Fibroblast of pulmonary artery (primary cell): ENCODE measurements around the gene PUS7.
A peak's percentile ranks its signal among the peaks of the same experiment; 100 is the strongest.
"Not testable (repeated sequence)": the region's sequence is repeated elsewhere in the genome, so short reads cannot be mapped to it uniquely, and the experiment has no call there.

Experiments
- DNase-seq: peaks from one replicate; pipeline ENCODE4 v3.0.0-alpha.2; 2010; ENCODE audit warnings: low read depth
- H3K4me3 ChIP-seq: replicated peaks from 2 replicates; pipeline ENCODE4 v1.5.1; 2011; ENCODE audit warnings: low read depth, mild to moderate bottlenecking, control low read depth, low read length, moderate library complexity
- TF ChIP-seq, protein P1 (sequence below): IDR thresholded peaks from 2 replicates; pipeline ENCODE4 v1.5.1; 2011; ENCODE audit warnings: mild to moderate bottlenecking, control low read depth, low read length, inconsistent platforms; ENCODE audit errors: missing control alignments

PUS7 gene

DNA sequence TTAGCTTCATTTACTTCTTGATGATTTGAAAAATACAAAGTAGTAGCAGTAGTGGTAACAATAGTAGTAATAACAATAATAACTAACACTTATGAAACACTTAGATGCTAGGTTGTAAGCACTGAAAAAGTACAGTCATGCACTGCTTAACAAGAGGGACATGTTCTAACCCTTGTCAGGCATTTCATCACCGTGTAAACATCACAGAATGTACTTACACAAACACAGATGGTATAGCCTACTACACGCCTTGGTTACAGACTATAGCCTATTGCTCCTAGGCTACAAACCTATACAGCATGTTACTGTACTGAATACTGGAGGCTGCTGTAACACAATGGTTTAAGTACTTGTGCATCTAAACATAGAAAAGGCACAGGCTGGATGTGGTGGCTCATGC lies 60.6 kb downstream of the PUS7 start:
- no peak for DNase-seq
- TF ChIP-seq, protein P1, sequence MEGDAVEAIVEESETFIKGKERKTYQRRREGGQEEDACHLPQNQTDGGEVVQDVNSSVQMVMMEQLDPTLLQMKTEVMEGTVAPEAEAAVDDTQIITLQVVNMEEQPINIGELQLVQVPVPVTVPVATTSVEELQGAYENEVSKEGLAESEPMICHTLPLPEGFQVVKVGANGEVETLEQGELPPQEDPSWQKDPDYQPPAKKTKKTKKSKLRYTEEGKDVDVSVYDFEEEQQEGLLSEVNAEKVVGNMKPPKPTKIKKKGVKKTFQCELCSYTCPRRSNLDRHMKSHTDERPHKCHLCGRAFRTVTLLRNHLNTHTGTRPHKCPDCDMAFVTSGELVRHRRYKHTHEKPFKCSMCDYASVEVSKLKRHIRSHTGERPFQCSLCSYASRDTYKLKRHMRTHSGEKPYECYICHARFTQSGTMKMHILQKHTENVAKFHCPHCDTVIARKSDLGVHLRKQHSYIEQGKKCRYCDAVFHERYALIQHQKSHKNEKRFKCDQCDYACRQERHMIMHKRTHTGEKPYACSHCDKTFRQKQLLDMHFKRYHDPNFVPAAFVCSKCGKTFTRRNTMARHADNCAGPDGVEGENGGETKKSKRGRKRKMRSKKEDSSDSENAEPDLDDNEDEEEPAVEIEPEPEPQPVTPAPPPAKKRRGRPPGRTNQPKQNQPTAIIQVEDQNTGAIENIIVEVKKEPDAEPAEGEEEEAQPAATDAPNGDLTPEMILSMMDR, result no peak
- H3K4me3 ChIP-seq, result no peak overlapping the region

DNA sequence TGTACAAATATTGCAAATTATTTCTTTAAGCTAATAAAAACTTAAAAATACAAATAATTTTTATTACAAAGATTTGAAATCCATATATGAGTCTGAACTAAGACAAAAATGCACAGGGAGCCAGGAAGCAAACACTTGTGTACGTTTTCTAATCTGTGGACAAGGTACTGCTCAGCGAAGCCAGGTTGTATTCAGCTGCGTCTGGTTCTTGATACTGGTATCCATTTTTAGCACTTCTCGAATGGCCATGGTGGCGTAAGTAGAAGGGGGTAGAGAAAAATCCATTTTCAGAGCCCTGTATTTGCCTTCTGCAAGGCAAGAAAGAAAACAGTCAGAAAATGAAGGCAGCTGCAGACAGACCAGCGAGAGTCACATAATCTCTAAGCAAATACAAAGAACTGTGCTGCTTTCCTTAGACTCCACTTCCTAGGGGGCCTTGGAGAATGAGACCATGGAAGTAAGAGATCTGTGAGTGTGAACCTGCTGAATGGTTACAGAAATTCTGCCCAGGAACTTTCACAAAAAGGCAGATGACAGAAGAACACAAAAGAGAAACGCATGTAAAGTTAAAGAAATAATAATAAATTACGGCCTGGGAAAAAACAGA lies 64.3 kb downstream of the PUS7 start:
- DNase-seq, result no peak
- H3K4me3 ChIP-seq, result no peak overlapping the region
- TF ChIP-seq, protein P1, result no peak

DNA sequence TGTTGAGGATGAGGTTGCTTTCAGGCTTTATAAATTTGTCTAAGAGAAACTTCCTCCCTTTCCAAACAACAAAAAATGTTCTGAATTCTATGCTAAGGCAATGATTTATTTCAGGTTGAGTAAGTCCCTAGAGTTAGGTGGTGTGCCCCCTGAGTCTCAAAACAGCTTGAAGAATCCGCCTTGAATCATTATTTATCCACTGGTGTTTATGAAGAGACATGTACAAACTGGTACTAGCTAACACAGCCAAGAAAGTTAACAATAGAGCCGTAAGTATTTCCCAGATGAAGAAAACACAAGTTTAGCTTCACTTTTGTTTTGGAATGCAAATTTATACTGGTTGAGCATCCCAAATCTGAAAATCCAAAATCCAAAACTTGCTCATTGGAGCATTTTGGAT lies 67.2 kb downstream of the PUS7 start:
- no peak overlapping the region for H3K4me3 ChIP-seq
- DNase-seq, result no peak
- TF ChIP-seq, protein P1, result no peak

DNA sequence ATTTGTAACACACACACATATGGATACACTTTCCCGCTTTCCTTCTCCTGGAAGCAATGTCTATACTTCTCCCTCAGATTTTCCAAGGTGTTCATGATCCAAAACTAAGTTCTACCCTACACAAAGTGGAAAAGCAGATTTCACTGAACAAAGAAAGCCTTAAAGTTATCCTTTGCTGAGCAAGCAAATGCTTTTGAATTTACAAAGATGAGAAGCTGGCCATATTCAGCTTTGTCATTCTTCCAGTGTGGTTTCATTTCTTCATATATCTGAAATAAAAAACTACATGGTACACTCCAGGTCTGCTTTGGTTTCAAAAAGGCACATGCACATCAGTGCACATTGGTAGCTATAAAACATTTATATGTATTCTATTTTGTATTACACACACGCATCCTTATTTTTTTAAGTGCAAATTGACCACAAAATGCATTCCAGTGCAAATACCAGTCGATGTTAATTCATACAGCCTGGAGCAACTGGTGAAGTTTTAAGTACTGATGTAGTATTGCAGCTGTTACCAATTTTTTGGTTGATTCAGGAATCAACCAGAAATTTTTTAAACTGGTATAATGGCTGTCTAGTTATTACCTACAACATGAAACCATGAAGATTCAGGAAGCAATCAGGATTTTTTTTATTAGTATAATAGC lies 67.8 kb downstream of the PUS7 start:
- H3K4me3 ChIP-seq, result no peak overlapping the region
- DNase-seq, result peak; percentile 48
- TF ChIP-seq, protein P1, result no peak

DNA sequence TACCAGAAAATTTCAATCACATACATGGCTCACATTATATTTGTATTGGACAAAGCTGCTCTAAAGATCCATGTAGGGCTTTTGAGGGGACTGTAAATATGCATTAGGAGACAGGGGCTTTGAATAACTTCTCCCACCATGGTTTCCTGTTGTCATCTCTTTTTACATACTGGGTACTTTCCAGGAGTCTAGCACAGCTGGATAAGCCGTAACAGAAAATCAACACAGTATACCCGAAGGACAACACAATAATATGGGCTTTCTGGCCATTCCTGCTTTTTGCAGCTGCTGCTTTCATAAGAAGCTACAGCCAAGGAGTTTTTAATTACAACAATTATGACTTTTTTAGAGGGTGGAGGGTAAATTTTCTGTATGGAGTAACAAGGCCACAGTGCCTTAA lies 70.0 kb downstream of the PUS7 start:
- TF ChIP-seq, protein P1, result no peak
- DNase-seq, result no peak
- H3K4me3 ChIP-seq, result no peak overlapping the region

DNA sequence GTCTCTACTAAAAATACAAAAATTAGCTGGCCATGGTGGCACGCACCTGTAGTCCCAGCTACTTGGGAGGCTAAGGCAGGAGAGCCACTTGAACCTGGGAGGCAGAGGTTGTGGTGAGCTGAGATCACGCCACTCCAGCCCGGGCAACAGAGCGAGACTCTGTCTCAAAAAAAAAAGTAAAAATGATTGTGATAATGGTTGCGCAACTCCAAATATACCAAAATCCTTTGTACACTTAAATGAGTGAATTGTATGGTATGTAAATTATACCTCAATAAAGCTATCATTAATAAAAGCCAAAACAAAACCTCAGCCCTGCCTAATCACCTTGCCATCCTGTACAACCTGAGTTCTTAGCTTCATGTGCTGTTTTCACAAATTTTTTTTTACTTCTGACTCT lies 71.2 kb downstream of the PUS7 start:
- not testable (repeated sequence) for DNase-seq, H3K4me3 ChIP-seq

- H3K4me3 ChIP-seq, result no peak overlapping the region
- TF ChIP-seq, protein P1, result no peak
- no peak for DNase-seq
These were observed 71.8 kb downstream of the PUS7 start for GRCh38 chr7:105450177-105450861.
